Smooth muscle cell (in vitro differentiated cells): ENCODE data around the gene DGLUCY. TPM values are rescaled to one million over a fixed set of nuclear protein-coding genes. Genes with fewer than 3 reads are reported as not detected.
"Not testable (repeated sequence)": the region's sequence is repeated elsewhere in the genome, so short reads cannot be mapped to it uniquely, and the experiment has no call there.

Source experiments
- DNase-seq: peaks from one replicate; lab custom pipeline; 2025; ENCODE audit not compliant: unreplicated experiment; lab: John Stamatoyannopoulos, UW
- H2AFZ ChIP-seq: fragments of 200-600 bp; sonication (generic); 2 replicates; pipeline ENCODE4 v1.6.0; 2016; ENCODE audit warnings: antibody characterized with exemption, low read depth, mild to moderate bottlenecking
- H3F3A ChIP-seq: fragments of 200-600 bp; sonication (generic); 2 replicates; pipeline ENCODE4 v1.6.0; 2017; ENCODE audit warnings: antibody characterized with exemption, low read depth
- H3K27ac ChIP-seq: fragments of 200-600 bp; sonication (generic); 2 replicates; pipeline ENCODE4 v1.5.1; 2016; ENCODE audit warnings: low read depth, mild to moderate bottlenecking
- H3K27me3 ChIP-seq: fragments of 200-600 bp; sonication (generic); 2 replicates; pipeline ENCODE4 v1.6.1; 2016; ENCODE audit warnings: low read depth, mild to moderate bottlenecking
- H3K36me3 ChIP-seq: fragments of 200-600 bp; sonication (generic); 2 replicates; pipeline ENCODE4 v1.5.1; 2016; ENCODE audit warnings: low read depth
- H3K4me1 ChIP-seq: fragments of 200-600 bp; sonication (generic); 2 replicates; pipeline ENCODE4 v1.5.1; 2016; ENCODE audit warnings: low read depth
- H3K4me2 ChIP-seq: fragments of 200-600 bp; sonication (generic); 2 replicates; pipeline ENCODE4 v1.6.0; 2016; ENCODE audit warnings: mild to moderate bottlenecking
- H3K4me3 ChIP-seq: fragments of 200-600 bp; sonication (generic); 2 replicates; pipeline ENCODE4 v1.5.1; 2016; ENCODE audit warnings: mild to moderate bottlenecking
- H3K79me2 ChIP-seq: fragments of 200-600 bp; sonication (generic); 2 replicates; pipeline ENCODE4 v1.6.0; 2016; ENCODE audit warnings: low read depth, mild to moderate bottlenecking
- H3K9ac ChIP-seq: fragments of 200-600 bp; sonication (generic); 2 replicates; pipeline ENCODE4 v1.6.0; 2016; ENCODE audit warnings: low read depth
- H3K9me3 ChIP-seq: fragments of 200-600 bp; sonication (generic); replicated peaks from 2 replicates; pipeline ENCODE4 v1.5.1; 2016; ENCODE audit warnings: low read depth
- H4K20me1 ChIP-seq: fragments of 200-600 bp; sonication (generic); 2 replicates; pipeline ENCODE4 v1.6.0; 2016; ENCODE audit warnings: low read depth
- WGBS: methylation state at CpG from one replicate; pipeline ENCODE4 v1.1.7; 2016; ENCODE audit warnings: low lambda C conversion rate; 5-methylcytosine and 5-hydroxymethylcytosine counted together
- polyA plus RNA-seq: library from polyadenylated mRNA; unstranded; fragments of >200 nt; fragmentation: Nextera tagmentation; extraction: Ambion mirVana; gene quantifications from 2 replicates; pipeline ENCODE4 v1.2.1, GENCODE V29; 2016
- total RNA-seq: library from RNA; depleted of rRNA; stranded (reverse); fragments of >200 nt; gene quantifications from 2 replicates; pipeline ENCODE4 v1.2.3, GENCODE V29; 2014
- TF ChIP-seq, protein P1 (sequence below): fragments of 200-600 bp; sonication (generic); IDR thresholded peaks from 2 replicates; pipeline ENCODE4 v1.5.1; 2017; ENCODE audit warnings: borderline replicate concordance, mild to moderate bottlenecking, antibody characterized with exemption; ENCODE audit not compliant: insufficient read depth, poor library complexity, severe bottlenecking

DGLUCY gene
- total and polyA plus RNA-seq, 2 experiments from 2014 or later, result 9.7 to 11.3 TPM

DNA sequence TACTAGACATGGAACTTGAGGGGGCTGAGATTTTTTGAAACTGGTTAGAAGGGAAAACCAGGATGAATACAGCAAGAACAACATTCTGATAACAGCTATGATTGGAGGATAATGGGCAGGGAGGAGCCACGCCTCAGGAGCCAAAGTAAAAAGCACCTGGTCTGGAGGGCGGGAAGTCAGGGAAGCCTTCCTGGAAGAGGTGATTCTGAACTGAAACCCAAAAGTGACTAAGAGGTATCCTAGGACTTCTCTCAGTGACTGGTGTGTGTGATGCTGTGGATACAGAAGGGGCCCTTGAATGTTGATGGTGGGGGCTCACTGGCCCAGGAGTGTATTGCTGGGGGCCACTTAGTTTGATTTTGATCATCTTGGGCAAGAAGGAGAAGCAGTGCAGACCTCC, 149.5 kb downstream of the DGLUCY start:
- H2AFZ ChIP-seq, result no peak overlapping the region
- 92% methylated on average over 2 of the region's 2 CpGs for WGBS

DNA sequence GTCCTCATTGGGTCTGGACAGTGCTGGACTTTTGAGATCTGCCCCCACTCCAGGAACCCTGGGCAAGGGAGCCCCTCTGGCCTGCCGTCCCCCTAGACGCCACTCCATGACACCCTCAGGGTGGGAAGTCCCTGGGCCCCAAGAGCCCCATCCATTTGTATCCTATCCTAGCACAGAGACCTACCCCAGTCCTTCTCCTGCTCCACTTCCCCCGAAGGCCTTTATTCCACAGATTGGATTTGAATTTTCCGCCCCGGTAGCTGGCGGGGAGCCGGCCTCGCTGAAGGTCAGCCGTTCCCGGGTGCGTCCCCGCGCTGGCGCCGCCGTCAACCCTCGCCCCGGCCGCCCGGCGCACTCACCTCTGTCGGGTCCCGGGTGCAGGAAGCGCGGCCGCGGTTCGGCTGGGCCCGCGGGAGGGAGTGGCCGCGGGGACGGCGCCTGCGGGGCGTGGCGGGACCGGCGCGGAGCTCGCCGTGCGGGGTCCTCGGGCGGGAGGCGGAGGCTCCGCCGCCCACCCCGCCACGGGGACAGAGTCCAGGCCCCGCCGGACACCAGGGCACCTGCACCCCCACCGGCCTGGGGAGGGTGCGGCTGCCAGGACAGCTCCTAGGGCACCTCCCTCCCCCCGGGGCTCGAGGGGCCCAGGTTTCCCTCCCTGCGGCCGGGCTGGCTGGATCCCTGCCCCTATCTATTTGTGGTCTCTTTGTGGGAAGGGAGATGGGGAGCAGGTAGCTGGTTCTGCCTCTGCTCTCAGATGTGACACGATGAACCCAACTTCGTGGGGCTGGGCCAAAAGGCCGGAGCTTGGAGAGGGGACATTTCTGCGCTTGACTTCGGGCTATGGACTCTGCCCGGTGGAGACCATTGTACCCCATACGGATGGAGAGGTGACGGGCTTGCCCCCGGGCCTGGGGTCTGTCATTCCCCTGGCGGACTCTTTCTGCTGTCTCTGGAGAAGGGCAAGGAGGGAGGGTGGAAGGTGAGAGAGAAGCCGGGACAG, 150.6 kb downstream of the DGLUCY start:
- Histone ChIP-seq H3K9me3 (no peaks in the 10 kb centered on the region), H3K4me2 (peak overlapping the region; percentile 87), H3K36me3 (no peaks in the 10 kb centered on the region), H3K9ac (no peak overlapping the region), H3K27ac (no peak overlapping the region), H2AFZ (peak overlapping the region; percentile 62), H3F3A (no peaks in the 10 kb centered on the region), H3K4me1 (peaks cover 3% of the 10 kb centered on the region), H3K4me3 (peak overlapping the region; percentile 45), H4K20me1 (no peaks in the 10 kb centered on the region), H3K79me2 (no peaks in the 10 kb centered on the region), H3K27me3 (peaks cover 25% of the 10 kb centered on the region)
- DNase-seq, result no peak
- TF ChIP-seq, protein P1, sequence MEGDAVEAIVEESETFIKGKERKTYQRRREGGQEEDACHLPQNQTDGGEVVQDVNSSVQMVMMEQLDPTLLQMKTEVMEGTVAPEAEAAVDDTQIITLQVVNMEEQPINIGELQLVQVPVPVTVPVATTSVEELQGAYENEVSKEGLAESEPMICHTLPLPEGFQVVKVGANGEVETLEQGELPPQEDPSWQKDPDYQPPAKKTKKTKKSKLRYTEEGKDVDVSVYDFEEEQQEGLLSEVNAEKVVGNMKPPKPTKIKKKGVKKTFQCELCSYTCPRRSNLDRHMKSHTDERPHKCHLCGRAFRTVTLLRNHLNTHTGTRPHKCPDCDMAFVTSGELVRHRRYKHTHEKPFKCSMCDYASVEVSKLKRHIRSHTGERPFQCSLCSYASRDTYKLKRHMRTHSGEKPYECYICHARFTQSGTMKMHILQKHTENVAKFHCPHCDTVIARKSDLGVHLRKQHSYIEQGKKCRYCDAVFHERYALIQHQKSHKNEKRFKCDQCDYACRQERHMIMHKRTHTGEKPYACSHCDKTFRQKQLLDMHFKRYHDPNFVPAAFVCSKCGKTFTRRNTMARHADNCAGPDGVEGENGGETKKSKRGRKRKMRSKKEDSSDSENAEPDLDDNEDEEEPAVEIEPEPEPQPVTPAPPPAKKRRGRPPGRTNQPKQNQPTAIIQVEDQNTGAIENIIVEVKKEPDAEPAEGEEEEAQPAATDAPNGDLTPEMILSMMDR, result no peak
- WGBS, result 15% methylated on average over 57 of the region's 69 CpGs

More for the DNA sequence above, 149.5 kb downstream of the DGLUCY start:
- DNase-seq, result no peak
- no peaks in the 10 kb centered on the region for H3K9me3 ChIP-seq
- no peaks in the 10 kb centered on the region for H3K36me3 ChIP-seq
- H3K9ac ChIP-seq, result no peak overlapping the region
- no peak overlapping the region for H3K4me3 ChIP-seq
- H3K79me2 ChIP-seq, result no peaks in the 10 kb centered on the region
- H3K27ac ChIP-seq, result no peak overlapping the region
- TF ChIP-seq, protein P1, result no peak
- peaks cover 5% of the 10 kb centered on the region for H3F3A ChIP-seq
- H3K27me3 ChIP-seq, result peaks cover 25% of the 10 kb centered on the region
- peaks cover 3% of the 10 kb centered on the region for H3K4me1 ChIP-seq
- no peaks in the 10 kb centered on the region for H4K20me1 ChIP-seq
- no peak overlapping the region for H3K4me2 ChIP-seq

DNA sequence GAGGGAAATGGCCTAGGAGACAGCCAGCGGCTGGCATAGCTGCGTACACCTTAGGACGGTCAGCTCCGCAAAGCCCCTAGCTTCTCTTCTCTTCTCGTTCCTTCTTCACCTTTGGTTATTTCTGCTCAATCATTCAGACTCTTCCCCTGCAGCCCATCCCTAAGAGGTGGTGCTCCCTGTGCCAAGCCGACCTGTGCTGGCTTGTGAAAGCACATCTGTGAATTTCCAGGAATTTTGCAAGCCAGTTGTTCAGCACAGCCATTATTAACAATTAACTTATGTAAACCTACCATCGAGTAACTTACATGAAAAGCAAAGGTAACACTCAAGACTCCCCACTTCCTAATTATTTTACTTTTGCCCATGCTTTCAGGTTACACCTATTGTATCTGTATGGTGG, 151.5 kb downstream of the DGLUCY start:
- 94% methylated on average over 7 of the region's 7 CpGs for WGBS
- DNase-seq, result no peak
- H3K9ac ChIP-seq, result no peak overlapping the region

DNA sequence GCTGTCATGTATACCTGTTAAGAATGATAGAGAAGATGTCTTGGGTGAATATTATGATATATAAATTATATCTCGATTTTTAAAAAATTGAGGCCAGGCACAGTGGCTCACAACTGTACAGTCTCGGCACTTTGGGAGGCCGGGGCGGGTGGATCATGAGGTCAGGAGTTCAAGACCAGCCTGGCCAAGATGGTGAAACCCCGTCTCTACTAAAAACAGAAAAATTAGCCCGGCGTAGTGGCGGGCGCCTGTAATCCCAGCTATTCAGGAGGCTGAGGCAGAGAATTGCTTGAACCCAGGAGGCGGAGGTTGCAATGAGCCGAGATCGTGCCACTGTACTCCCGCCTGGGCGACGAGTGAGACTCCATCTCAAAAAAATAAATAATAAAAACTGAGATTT, 152.4 kb downstream of the DGLUCY start:
- H3K79me2 ChIP-seq, DNase-seq, H3K4me3 ChIP-seq, H3K4me1 ChIP-seq, H3K9ac ChIP-seq, H3K27ac ChIP-seq, H4K20me1 ChIP-seq, H3K4me2 ChIP-seq, H3K36me3 ChIP-seq, H3K9me3 ChIP-seq, H2AFZ ChIP-seq, H3F3A ChIP-seq: not testable (repeated sequence)
- WGBS, result 95% methylated on average over 15 of the region's 15 CpGs
- H3K27me3 ChIP-seq, result peaks cover 25% of the 10 kb centered on the region

More for the DNA sequence above, 151.5 kb downstream of the DGLUCY start:
- H4K20me1 ChIP-seq, result no peaks in the 10 kb centered on the region
- no peak overlapping the region for H2AFZ ChIP-seq
- peaks cover 3% of the 10 kb centered on the region for H3K4me1 ChIP-seq
- H3K9me3 ChIP-seq, result no peaks in the 10 kb centered on the region
- H3K27me3 ChIP-seq, result peaks cover 25% of the 10 kb centered on the region
- no peaks in the 10 kb centered on the region for H3K36me3 ChIP-seq
- TF ChIP-seq, protein P1, result no peak
- H3K79me2 ChIP-seq, result no peaks in the 10 kb centered on the region
- H3K27ac ChIP-seq, result no peak overlapping the region
- H3K4me2 ChIP-seq, result no peak overlapping the region
- no peak overlapping the region for H3K4me3 ChIP-seq
- H3F3A ChIP-seq, result no peaks in the 10 kb centered on the region
